IMR-90 (cell line): ENCODE data around the gene KANSL1L. TPM values are rescaled to one million over a fixed set of nuclear protein-coding genes. Genes with fewer than 3 reads are reported as not detected.

Experiments used
- ATAC-seq: fragments of 200-7000 bp; cut with Tn5 transposase; 2 replicates; pipeline ENCODE4 v1.9.1; 2020; ENCODE audit warnings: low read depth, mild to moderate bottlenecking, moderate library complexity
- BruUV-seq: library from RNA; stranded (reverse); fragments of 400-500 nt; replicated peaks from 2 replicates; lab custom pipeline; 2021; lab: Mats Ljungman, UMichigan
- CTCF ChIA-PET: fragments of 300-600 bp; formaldehyde crosslinking; extraction: SDS; loops from one replicate; lab custom pipeline; 2021; ENCODE audit warnings: antibody characterized with exemption; lab: Yijun Ruan, JAX
- POLR2A ChIA-PET: fragments of 300-600 bp; sonication (Branson Sonifier 250); formaldehyde crosslinking; loops from one replicate; lab custom pipeline; 2022; ENCODE audit warnings: antibody characterized with exemption; ENCODE audit not compliant: unreplicated experiment; lab: Charles Lee
- DNase-seq: peaks from one replicate; pipeline ENCODE4 v3.0.0; 2013
- H2AFZ ChIP-seq: replicated peaks from 2 replicates; pipeline ENCODE3; 2013; ENCODE audit warnings: low read length, mild to moderate bottlenecking; ENCODE audit not compliant: poor library complexity
- H2AK5ac ChIP-seq: 2 replicates; pipeline ENCODE4 v1.6.1; 2013; ENCODE audit warnings: low read depth, low read length, inconsistent platforms
- H2AK9ac ChIP-seq: replicated peaks from 2 replicates; pipeline ENCODE3; 2013; ENCODE audit warnings: mild to moderate bottlenecking, low read depth, low read length, moderate library complexity; ENCODE audit not compliant: poor library complexity
- H2BK120ac ChIP-seq: 2 replicates; pipeline ENCODE4 v1.6.1; 2013; ENCODE audit warnings: low read depth, low read length, inconsistent platforms
- H2BK15ac ChIP-seq: 3 replicates; pipeline ENCODE4 v1.6.1; 2013; ENCODE audit warnings: low read depth, low read length, inconsistent platforms
- H2BK20ac ChIP-seq: 2 replicates; pipeline ENCODE4 v1.6.1; 2013; ENCODE audit warnings: low read depth, mild to moderate bottlenecking, inconsistent platforms, low read length, moderate library complexity
- H2BK5ac ChIP-seq: 2 replicates; pipeline ENCODE4 v1.6.1; 2013; ENCODE audit warnings: mild to moderate bottlenecking, low read depth, low read length, inconsistent platforms; ENCODE audit not compliant: poor library complexity, severe bottlenecking
- H3K14ac ChIP-seq: replicated peaks from 2 replicates; pipeline ENCODE4 v1.6.1; 2013; ENCODE audit warnings: low read depth, low read length, inconsistent platforms
- H3K18ac ChIP-seq: 2 replicates; pipeline ENCODE4 v1.6.1; 2013; ENCODE audit warnings: low read depth, low read length, control low read depth
- H3K23ac ChIP-seq: 2 replicates; pipeline ENCODE4 v1.6.1; 2013; ENCODE audit warnings: low read depth, low read length, inconsistent platforms
- H3K27ac ChIP-seq: 2 replicates; pipeline ENCODE4 v1.5.1; 2013; ENCODE audit warnings: mild to moderate bottlenecking, control low read depth, low read length; ENCODE audit not compliant: insufficient read depth
- H3K27me3 ChIP-seq: 2 replicates; pipeline ENCODE4 v1.6.1; 2013; ENCODE audit warnings: low read length; ENCODE audit not compliant: control insufficient read depth, insufficient read depth
- H3K36me3 ChIP-seq: 2 replicates; pipeline ENCODE4 v1.6.1; 2013; ENCODE audit warnings: low read length, mixed read lengths; ENCODE audit not compliant: control insufficient read depth, insufficient read depth
- H3K4ac ChIP-seq: 2 replicates; pipeline ENCODE4 v1.6.1; 2013; ENCODE audit warnings: low read depth, low read length, inconsistent platforms
- H3K4me1 ChIP-seq: 2 replicates; pipeline ENCODE4 v1.6.1; 2013; ENCODE audit warnings: low read length, mixed read lengths; ENCODE audit not compliant: control insufficient read depth, insufficient read depth
- H3K4me2 ChIP-seq: 2 replicates; pipeline ENCODE4 v1.6.1; 2013; ENCODE audit warnings: low read depth, mild to moderate bottlenecking, control low read depth, low read length, moderate library complexity
- H3K4me3 ChIP-seq: 2 replicates; pipeline ENCODE4 v1.5.1; 2013; ENCODE audit warnings: low read depth, mild to moderate bottlenecking, control low read depth, low read length, moderate library complexity; ENCODE audit not compliant: insufficient read depth
- H3K56ac ChIP-seq: 2 replicates; pipeline ENCODE4 v1.6.1; 2013; ENCODE audit warnings: low read length, inconsistent platforms; ENCODE audit not compliant: insufficient read depth; ENCODE audit errors: extremely low read depth
- H3K79me1 ChIP-seq, 2 experiments: 2 replicates each; pipeline ENCODE4 v1.6.1; 2013; ENCODE audit warnings: low read length in 2 of 2, inconsistent platforms in 1 of 2, low read depth in 1 of 2
- H3K9ac ChIP-seq: 2 replicates; pipeline ENCODE4 v1.6.1; 2013; ENCODE audit warnings: low read depth, low read length, control low read depth
- H3K9me1 ChIP-seq: 2 replicates; pipeline ENCODE4 v1.6.1; 2013; ENCODE audit warnings: low read length, inconsistent platforms; ENCODE audit not compliant: insufficient read depth
- H3K9me3 ChIP-seq: 2 replicates; pipeline ENCODE4 v1.6.1; 2013; ENCODE audit warnings: low read length; ENCODE audit not compliant: control insufficient read depth, insufficient read depth
- H4K20me1 ChIP-seq: 2 replicates; pipeline ENCODE4 v1.6.1; 2013; ENCODE audit warnings: low read length, inconsistent platforms; ENCODE audit not compliant: insufficient read depth
- H4K5ac ChIP-seq: 2 replicates; pipeline ENCODE4 v1.6.1; 2013; ENCODE audit warnings: mild to moderate bottlenecking, low read depth, low read length, control low read depth
- H4K8ac ChIP-seq, 2 experiments: 2 replicates each; pipeline ENCODE4 v1.6.1; 2013; ENCODE audit warnings: low read depth in 2 of 2, low read length in 2 of 2, control low read depth in 1 of 2, inconsistent platforms in 1 of 2
- H4K91ac ChIP-seq: 2 replicates; pipeline ENCODE4 v1.6.1; 2013; ENCODE audit warnings: low read depth, low read length, inconsistent platforms; ENCODE audit not compliant: insufficient read depth
- BHLHE40 ChIP-seq: fragments of 150-350 bp; IDR thresholded peaks from 2 replicates; pipeline ENCODE4 v1.6.1; 2016; ENCODE audit warnings: mild to moderate bottlenecking, low read depth, low read length
- CEBPB ChIP-seq: IDR thresholded peaks from 2 replicates; pipeline ENCODE4 v1.6.1; 2012; ENCODE audit warnings: low read depth, low read length, improper control_type of control experiment
- CHD1 ChIP-seq: IDR thresholded peaks from 2 replicates; pipeline ENCODE4 v1.6.1; 2012; ENCODE audit warnings: low read depth, low read length, improper control_type of control experiment
- ELK1 ChIP-seq: fragments of 150-350 bp; IDR thresholded peaks from 2 replicates; pipeline ENCODE4 v1.6.1; 2016; ENCODE audit warnings: low read depth, mild to moderate bottlenecking, low read length, moderate library complexity, borderline replicate concordance
- FOS ChIP-seq: fragments of 150-350 bp; IDR thresholded peaks from 2 replicates; pipeline ENCODE4 v1.6.1; 2016; ENCODE audit warnings: low read depth, low read length
- MAFK ChIP-seq: IDR thresholded peaks from 2 replicates; pipeline ENCODE4 v1.6.1; 2012; ENCODE audit warnings: low read depth, low read length, improper control_type of control experiment
- MAZ ChIP-seq: IDR thresholded peaks from 2 replicates; pipeline ENCODE4 v1.6.1; 2012; ENCODE audit warnings: low read depth, mild to moderate bottlenecking, low read length, improper control_type of control experiment, moderate library complexity, borderline replicate concordance
- MXI1 ChIP-seq: IDR thresholded peaks from 2 replicates; pipeline ENCODE4 v1.6.1; 2012; ENCODE audit warnings: low read depth, mild to moderate bottlenecking, low read length, moderate library complexity, borderline replicate concordance
- NFE2L2 ChIP-seq: fragments of 150-350 bp; IDR thresholded peaks from 2 replicates; pipeline ENCODE4 v1.6.1; 2016; ENCODE audit warnings: low read depth, mild to moderate bottlenecking, low read length
- POLR2A ChIP-seq: IDR thresholded peaks from 2 replicates; pipeline ENCODE4 v1.6.1; 2012; ENCODE audit warnings: mild to moderate bottlenecking, low read depth, low read length
- RCOR1 ChIP-seq: IDR thresholded peaks from 2 replicates; pipeline ENCODE4 v1.6.1; 2012; ENCODE audit warnings: mild to moderate bottlenecking, low read length, improper control_type of control experiment; ENCODE audit not compliant: insufficient replicate concordance
- RFX5 ChIP-seq: IDR thresholded peaks from 2 replicates; pipeline ENCODE4 v1.8.0; 2012; ENCODE audit warnings: low read depth, mild to moderate bottlenecking, low read length, moderate library complexity
- SMC3 ChIP-seq: fragments of 150-350 bp; IDR thresholded peaks from 2 replicates; pipeline ENCODE4 v1.6.1; 2016; ENCODE audit warnings: low read depth, mild to moderate bottlenecking, antibody characterized with exemption, low read length, moderate library complexity
- WGBS, 2 experiments: methylation state at CpG; one replicate each; pipeline versions ENCODE4 v1.1.5 to v1.1.7; 2013; ENCODE audit warnings: missing lambda C conversion rate in 2 of 2; ENCODE audit not compliant: insufficient read length in 1 of 2; ENCODE audit errors: extremely low coverage in 2 of 2; 5-methylcytosine and 5-hydroxymethylcytosine counted together
- dilution Hi-C: fragments of 300-500 bp; cut with HindIII; formaldehyde crosslinking; loops from one replicate; pipeline ENCODE4 v1.14.3; 2018; ENCODE audit warnings: low sequenced_read_pairs; ENCODE audit not compliant: unreplicated experiment
- in situ Hi-C: fragments of 300-500 bp; cut with MboI; formaldehyde crosslinking; loops from 3 replicates; pipeline ENCODE4 v1.14.3; 2019; ENCODE audit warnings: low sequenced_read_pairs, inconsistent platforms, mixed read lengths
- intact Hi-C: fragments of 100-400 bp; cut with micrococcal nuclease; formaldehyde crosslinking; loops from 2 replicates; pipeline ENCODE4 v1.10.0; 2022
- polyA plus RNA-seq, 3 experiments: library from polyadenylated mRNA; depleted of rRNA; stranded (reverse); fragments of >200 nt; gene quantifications; 2 replicates each; pipeline ENCODE4 v1.2.3, GENCODE V29; 2012; ENCODE audit warnings: low replicate concordance in 1 of 3
- total RNA-seq: library from RNA; depleted of rRNA; stranded (reverse); fragments of >200 nt; gene quantifications from 2 replicates; pipeline ENCODE4 v1.2.3, GENCODE V29; 2012
- TF ChIP-seq, protein P1 (sequence below): fragments of 150-350 bp; IDR thresholded peaks from 2 replicates; pipeline ENCODE4 v1.6.1; 2017; ENCODE audit warnings: mild to moderate bottlenecking, antibody characterized with exemption, low read length, low read depth

Gene KANSL1L
- total and polyA plus RNA-seq, 2 of the 4 experiments (the other 2 are of a cell fraction) = 3.1 to 7.2 TPM

- H3K27ac ChIP-seq = no peak overlapping the region
- CTCF ChIA-PET = no interaction called here
- POLR2A ChIA-PET = no interaction called here
Observed at GRCh38 chr2:210210185-210210584, 39.0 kb upstream of the KANSL1L start.

More at GRCh38 chr2:210210185-210210584, 39.0 kb upstream of the KANSL1L start:
- Histone ChIP-seq H2AFZ (no peak overlapping the region), H2AK9ac (no peak overlapping the region), H3K4me3 (no peak overlapping the region), H3K4me2 (no peak overlapping the region), H3K36me3 (no peaks in the 10 kb centered on the region), H3K4ac (no peak overlapping the region), H2BK120ac (no peak overlapping the region), H3K79me1 (no peaks in the 10 kb centered on the region), H3K14ac (no peak overlapping the region), H3K9ac (no peak overlapping the region), H4K20me1 (no peaks in the 10 kb centered on the region), H3K18ac (no peak overlapping the region), H2BK5ac (no peak overlapping the region), H4K5ac (no peak overlapping the region), H3K9me1 (no peaks in the 10 kb centered on the region), H2AK5ac (no peak overlapping the region), H4K91ac (no peak overlapping the region), H2BK20ac (no peak overlapping the region), H4K8ac (no peak overlapping the region), H3K9me3 (no peaks in the 10 kb centered on the region), H3K56ac (no peak overlapping the region), H3K27me3 (no peaks in the 10 kb centered on the region), H3K4me1 (no peaks in the 10 kb centered on the region), H3K23ac (no peak overlapping the region), H2BK15ac (no peak overlapping the region)
- ATAC-seq = no peak
- intact Hi-C loops (no loop called here), dilution Hi-C loops (no loop called here), in situ Hi-C loops (loop anchor here (25.0 kb wide), 1 partner anchor 873 kb away; no protein-coding TSS in a partner anchor)
- DNase-seq = no peak
- WGBS, 2 experiments = no CpG with 5 or more reads among the region's 1 CpG
- BruUV-seq = no TSS peak
- TF ChIP-seq RFX5 (no peak), ELK1 (no peak), POLR2A (no peak), BHLHE40 (no peak), MAZ (no peak), MAFK (no peak), NFE2L2 (no peak), SMC3 (no peak), FOS (no peak), MXI1 (no peak), RCOR1 (no peak), CHD1 (no peak), CEBPB (no peak)
- TF ChIP-seq, protein P1, sequence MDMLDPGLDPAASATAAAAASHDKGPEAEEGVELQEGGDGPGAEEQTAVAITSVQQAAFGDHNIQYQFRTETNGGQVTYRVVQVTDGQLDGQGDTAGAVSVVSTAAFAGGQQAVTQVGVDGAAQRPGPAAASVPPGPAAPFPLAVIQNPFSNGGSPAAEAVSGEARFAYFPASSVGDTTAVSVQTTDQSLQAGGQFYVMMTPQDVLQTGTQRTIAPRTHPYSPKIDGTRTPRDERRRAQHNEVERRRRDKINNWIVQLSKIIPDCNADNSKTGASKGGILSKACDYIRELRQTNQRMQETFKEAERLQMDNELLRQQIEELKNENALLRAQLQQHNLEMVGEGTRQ = no peak
